Activated T-cell treated with anti-CD3 and anti-CD28 coated beads for 4 hours (primary cell): ENCODE data around the gene PRPF4.
"Not testable (repeated sequence)": the region's sequence is repeated elsewhere in the genome, so short reads cannot be mapped to it uniquely, and the experiment has no call there.

Experiments used
- DNase-seq: peaks from one replicate; pipeline ENCODE4 v3.0.0-alpha.2; 2020

The PRPF4 gene

DNA sequence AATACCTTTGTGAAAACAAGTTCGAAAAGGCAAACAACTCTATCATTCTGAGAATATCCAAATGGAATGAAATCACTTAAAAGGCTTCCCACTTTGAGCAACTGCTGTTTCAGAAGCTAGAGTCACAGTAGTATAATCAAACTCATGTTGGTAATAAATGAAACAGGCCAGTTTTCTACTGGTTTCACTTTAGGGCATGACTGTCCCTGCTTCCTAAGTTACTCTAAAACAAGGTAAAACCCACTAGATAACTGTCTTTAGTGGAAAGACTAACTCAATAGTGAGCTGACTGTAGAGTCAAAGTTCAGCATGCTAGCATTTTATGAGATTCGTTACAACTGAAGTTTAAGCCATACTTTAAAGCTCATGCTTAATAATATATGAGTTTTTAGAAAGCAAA is 6.1 kb upstream of the PRPF4 start:
- no peak for DNase-seq

DNA sequence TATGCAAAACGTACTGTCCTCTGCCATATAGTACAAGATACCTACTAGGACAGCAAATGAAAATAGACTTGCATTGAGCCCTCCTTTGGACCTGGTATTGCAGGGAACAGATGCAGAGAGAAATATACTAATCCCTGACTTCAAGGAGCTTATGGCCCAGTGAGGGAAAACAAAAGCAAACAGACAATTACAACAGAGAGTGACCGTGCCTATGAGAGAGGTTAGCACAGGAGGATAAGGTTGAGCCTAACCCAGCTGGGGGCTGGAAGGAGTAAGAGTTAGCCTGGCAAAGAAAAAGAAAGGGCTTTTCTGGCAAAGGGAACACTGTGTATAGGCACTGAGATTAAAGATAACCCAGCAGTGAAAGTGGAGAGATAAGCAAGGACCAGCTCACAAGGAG is 5.6 kb upstream of the PRPF4 start:
- no peak for DNase-seq

DNA sequence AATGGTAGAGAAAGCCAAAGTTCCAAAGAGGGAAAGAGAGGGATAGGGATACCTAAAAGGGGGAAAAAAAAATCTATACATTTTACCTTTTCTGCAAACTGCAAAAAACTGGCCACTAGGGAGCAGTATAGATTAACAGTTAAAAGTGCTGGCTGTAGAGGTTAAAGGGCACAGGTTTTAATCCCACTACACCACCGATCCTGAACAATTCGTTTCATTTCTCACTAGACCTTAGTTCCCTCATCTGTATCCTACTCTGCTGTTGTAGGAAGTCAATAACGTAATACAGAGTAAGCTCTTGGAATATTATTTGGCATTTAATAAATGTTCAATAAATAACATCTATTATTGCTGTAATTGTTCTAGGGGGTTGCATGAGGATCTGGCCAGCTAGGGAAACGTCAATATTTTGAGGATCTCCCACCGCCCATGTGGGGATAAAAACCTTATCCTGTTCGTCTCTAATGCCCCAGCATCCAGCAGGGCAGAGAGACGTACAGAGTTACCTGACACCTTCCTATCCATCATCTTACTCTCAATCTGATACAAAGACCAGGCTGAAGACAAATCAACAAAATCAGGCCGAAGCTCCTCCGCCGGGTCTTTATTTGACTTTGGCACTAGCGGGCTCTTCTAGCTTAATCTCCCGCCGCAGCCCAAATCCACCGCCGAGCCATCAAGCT is 843 bp upstream of the PRPF4 start:
- DNase-seq = peak; percentile 24

DNA sequence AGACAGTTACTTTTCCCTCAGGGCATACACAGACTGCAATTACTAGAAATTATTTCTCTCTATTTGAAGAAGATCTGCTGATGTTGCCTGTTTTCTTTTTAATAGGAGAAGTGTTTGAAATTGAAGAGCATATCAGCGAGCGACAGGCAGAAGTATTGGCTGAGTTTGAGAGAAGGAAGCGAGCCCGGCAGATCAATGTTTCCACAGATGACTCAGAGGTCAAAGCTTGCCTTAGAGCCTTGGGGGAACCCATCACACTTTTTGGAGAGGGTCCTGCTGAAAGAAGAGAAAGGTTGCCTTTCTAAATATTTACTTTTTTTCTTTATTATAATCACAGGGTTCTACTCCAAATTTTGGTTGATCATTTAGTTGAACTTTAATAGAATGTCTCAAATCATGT is 3.4 kb downstream of the PRPF4 start:
- no peak for DNase-seq

DNA sequence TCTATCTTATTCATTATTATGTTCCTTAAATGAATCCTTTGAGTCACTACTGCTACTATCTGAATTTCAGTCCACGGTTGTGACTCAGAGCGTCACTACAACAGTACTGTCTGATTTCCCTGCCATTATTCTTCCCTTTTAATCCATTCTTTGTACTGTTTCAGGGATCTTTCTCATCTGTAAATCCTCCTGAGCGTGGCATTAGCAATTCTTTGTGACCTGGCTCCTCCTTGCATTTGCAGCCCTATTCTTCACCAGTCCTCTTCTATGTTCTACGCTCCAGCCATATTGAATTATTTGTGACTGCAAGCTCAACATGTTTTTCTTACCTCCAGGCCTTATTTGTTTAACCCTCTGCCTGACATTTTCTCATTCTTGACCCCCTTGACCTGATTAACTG is 5.9 kb downstream of the PRPF4 start:
- no peak for DNase-seq

DNA sequence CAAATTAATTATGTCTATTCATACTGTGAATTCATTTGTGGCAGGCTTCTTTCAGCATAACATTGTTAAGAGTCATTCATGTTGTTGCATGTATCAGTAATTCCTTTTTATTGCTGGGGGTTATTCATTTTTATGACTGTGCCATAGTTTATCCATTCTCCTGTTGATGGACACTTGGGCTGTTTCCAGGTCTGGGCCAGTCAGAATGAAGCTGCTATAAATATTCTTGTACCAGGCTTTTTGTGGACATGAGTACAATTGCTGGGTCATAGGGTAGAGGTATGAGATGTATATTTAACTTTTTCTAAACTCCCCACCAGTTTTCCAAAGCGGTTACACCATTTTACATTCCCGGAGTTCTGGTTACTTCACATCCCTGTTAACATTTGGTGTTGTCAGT is 13.6 kb downstream of the PRPF4 start:
- DNase-seq = no peak

DNA sequence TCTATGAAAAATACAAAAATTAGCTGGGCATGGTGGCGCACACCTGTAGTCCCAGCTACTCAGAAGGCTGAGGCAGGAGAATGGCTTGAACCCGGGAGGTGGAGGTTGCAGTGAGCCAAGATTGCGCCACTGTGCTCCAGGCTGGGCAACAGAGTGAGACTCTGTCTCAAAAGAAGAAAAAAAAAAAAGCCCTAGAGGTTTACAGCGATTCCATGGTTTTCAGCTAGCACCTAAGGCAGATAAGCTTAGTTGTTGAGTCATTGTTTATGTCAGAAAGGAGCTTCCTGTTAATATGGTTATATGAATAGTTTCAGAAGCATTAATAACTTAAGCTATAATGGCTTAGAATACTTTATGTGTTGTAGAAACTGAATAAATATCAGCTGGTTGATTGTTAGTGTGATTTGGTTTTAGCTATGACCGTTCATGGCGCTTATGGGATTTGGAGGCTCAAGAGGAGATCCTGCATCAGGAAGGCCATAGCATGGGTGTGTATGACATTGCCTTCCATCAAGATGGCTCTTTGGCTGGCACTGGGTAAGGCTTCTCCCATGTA is 14.7 kb downstream of the PRPF4 start:
- no peak for DNase-seq

DNA sequence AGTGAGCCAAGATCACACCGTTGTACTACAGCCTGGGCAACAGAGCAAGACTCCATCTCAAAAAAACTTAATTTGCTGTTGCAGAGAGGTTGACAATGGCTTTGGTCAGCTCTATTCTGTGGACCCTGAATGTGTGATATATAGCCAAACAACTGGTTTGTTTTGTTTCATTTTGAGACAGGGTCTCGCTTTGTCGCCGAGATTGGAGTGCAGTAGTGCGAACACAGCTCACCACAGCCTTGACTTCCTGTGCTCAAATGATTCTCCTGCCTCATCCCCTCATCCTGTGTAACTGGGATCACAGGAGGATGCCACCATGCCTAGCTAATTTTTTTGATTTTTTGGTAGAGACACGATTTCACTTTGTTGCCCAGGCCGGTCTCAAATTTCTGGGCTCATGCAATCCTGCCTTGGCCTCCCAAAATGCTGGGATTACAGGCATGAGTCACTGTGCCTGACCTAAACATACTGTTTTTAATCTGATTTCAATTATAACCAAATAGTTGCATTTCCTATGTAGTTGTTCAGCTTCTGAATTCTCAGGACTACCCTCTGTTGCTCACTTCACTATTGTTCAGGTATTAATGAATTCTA is 17.9 kb downstream of the PRPF4 start:
- no peak for DNase-seq

DNA sequence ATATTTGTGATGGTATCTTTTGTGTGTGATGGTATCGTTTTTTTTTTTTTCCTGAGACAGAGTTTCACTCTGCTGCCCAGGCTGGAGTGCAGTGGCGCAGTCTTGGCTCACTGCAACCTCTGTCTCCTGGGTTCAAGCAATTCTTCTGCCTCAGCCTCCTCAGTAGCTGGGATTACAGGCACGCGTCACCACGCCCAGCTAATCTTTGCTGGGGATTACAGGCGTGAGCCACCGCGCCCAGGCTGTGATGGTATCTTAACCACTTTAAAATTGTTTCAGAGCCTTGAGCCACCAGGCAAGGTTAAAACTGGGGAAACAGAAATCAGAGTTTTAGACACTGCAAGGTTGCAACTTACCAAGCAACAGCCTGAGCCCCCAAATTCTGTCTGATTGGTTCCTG is 20.8 kb downstream of the PRPF4 start:
- not testable (repeated sequence) for DNase-seq

DNA sequence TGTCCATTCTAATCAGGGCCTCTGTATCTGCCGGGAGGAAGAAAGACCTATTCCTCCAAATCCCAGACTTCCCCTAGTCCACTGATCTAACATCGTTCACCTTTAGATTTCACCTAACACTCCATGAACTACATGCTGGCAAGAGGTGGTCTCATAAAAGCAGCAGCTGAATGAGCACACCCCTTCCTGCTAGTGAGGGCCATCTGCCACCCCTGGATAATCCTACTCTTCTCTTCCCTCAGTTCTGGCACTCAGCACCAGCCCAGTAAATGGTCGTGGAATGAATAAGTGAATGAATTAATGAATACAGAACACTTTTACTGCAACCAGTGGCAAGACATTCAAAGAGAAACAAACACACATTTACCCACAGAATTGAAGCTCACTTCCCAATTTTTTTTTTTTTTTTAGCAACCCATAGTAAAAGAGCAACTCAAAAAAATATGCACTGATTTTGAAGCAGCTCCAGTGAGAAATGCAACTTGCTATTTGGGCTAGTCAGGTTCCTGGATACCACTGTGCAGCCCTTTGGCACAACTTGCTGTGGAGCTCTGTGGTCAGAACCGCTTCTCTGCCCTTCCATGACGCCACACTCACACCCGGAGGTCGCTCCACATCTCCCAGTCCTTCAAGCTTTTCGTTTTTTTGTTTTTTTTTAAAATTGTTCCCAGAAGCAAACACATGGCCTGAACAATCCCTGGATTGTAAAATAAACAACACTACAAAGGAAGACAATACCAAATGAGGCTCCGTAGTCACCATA is 21.5 kb downstream of the PRPF4 start:
- DNase-seq = no peak

DNA sequence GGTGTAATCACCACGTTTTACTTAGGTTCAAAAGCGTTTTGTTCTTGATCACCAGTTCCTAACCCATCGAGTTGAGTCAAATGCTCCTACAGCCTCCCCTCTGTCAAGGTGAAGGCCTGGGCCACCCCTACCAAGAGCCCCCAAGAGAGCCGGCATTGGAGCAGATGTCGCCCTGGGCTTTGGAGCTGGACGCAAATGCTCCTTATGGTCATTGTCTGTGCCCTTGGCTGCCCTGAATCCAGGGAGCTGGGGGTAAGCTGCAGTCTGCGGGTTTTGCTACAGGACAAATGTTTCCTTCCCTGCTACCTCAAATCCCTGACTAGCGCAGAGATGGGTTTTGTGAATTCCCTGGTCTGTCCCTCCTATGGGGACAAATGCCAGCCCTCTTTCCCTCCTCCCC is 22.9 kb downstream of the PRPF4 start:
- DNase-seq = no peak

DNA sequence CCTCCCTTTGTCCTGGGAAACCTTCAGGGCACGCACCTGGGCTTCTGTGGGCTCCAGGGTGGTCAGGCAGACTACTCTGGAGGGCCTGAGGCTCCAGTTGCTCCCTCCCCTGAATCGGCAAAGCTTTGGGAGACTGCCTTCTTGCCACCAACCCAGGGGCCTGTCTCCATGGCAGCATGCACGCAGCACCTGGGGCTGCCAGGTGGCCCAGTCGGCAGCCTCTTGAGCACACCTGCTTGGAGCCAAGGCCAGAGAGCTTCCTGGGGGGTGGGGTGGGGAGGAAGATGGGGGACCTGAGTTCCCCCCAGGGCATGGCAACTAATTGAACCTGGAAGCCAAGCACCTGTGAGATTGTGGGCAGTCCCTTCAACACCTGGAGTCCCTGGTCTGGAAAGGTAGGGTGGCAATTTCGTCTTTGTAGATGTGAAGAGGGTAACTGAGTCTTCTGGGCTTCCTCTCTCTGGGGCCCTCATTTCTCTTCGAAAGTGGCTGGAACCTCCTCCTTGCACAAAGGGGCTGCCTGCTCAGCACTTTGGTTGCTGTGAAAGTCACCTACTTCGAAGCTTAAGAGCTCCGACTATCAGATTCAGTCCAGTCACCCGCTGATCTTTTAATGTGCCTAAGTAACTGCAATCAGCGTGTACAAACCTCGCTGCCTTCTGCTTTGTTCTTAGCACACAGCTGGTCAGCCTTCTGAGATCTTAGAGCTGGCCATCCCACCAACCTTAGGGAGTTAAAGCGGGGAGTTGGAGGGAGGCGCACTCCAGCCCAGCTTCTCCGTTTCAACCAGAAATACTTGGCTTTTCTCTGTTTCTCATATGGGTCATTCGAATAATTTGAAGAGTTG is 23.7 kb downstream of the PRPF4 start:
- no peak for DNase-seq

DNA sequence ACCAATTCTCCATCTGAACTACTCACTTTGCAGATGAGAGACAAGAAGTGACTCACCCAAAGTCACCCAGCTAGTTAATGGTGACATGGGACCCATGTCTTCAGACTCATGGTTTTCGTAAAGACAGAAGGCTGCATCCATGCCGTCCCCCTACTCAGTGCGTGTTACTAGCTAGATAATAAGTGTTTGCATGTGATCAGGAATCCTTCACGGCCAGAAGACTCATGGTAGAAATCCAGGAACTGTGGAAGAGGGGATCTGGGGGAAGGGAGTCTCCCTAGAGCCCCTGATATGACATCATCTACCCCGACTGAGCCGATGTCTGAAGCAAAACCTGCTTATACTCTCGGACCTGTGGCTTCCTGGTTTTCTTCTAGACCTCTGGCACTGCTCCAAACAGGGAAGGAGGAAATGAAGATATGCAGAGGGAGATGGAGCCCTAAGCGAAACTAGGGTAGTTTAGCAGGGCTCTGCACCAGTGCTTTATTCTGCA is 24.4 kb downstream of the PRPF4 start:
- no peak for DNase-seq

DNA sequence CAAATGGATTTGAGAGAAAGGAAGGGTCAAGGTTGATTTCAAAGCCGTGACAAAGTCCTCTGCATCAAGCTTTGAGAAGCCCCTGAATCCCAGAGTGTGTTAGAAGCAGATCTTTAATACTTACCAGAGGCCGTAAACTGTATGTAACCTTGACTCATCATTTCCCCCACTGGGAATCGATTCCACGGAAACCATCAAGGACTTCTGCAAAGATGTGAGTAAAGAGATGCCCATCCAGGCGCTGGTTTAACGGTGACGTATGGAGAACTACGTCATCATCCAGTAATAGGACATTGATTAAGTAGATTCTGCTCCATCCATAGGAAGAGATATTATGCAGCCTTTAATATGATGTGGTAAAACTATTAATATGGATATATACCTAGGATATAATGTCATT is 26.1 kb downstream of the PRPF4 start:
- no peak for DNase-seq

DNA sequence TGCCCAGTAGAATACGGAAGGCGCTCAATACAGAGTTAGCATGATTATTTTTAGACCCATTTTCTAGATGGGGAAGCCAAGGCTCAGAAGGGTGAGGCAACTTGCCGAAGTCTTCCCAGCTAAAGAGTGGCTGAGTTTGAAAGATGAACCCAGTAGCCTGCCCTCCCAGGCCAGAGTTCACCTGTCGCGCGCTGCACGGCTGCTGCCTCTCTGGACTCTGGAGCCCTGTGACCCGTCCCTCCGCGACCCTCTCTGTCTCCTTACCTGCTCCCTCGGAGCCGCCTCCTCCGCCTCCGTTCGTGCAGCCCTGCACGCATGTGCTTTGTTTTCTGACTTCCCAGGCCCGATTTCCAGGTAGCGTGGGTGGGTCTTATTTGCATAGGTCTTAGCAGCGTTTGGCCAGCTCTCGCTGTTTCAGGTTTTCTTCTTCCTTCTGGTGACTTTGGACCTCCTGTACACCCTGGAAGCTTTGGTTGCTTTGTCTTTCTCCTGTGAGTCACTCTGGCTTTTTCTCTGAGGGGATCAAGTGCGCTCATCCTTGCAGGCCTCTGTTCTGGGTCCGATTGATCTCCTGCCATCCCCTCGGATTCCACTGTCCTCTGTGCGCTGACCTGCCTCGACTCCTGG is 27.4 kb downstream of the PRPF4 start, which contains the start of gene RNF183:
Gene RNF183, minus strand, starts transcription at position 585 of the 627 bp plus-strand sequence. CDS start 5,192 bp downstream, outside the sequence.
- no peak for DNase-seq

DNA sequence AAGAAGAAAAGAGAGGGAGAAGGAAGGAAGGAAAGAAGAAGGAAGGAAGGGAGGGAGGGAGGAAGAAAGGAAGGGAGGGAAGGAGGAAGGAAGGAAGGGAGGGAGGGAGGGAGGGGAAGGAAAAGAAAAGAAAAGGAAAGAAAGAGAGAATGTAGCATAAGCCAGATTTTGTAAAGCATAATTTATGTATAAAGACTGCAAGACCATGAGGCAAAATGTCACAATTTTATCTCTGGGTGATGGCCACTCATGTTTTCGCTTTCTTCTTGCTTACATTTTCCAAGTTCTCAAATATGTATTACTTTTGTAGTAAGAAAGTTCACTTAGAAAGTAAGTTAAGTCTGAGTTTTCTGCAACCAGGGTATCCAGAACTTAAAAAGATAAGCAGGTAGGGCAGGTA is 31.1 kb downstream of the PRPF4 start:
- DNase-seq = no peak

DNA sequence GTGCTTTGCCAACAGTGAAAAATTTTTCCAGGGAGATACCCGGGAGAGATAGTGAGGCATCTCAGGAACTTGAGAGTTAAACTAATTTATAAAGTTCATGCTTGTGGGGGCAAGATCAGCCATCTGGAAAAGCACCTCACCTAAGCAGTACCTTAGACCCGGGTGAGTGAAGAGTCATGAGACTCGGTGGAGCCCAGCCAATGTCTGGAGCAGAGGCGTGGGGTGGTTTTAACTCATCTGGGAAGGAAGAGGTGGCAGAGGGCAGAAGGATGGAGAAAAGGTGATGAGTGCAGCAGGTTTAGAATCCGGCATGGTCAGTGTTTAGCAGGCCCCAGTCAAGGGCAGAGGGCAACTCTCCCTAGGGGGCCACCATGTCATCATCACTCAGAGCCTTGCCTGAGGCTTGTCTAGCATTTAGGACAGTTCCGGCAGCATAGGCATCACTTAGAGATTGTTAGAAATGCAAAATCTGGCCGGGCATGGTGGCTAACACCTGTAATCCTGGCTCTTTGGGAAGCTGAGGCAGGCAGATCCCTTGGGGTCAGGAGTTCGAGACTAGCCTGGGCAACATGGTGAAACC is 32.0 kb downstream of the PRPF4 start:
- no peak for DNase-seq

DNA sequence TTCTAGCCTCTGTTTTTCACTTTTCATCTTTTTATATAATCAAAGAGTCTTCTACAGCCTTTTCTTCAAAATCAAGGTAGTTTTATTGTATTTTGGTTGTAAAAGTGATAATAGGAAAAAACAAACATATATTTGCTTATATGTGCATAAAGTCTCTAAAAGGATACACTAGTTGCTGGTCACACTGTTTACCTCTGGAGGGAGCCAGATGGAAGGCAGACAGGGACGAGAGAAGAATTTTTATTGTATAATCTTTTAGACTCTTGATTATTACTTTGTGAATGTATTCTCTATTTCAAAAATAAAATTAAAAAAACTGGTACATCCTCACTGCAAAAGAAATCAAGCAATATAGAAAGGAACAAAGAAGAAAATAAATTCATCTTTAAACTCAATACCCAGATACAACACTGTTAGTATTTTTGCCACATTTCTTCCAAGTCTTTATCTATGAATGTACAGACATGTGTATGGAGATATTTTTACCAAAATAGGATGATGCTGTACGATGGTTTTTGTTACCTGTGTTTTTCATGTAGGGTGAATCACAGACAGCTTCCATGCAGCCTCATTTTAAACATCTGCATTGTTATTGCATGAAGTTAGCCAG is 33.9 kb downstream of the PRPF4 start:
- no peak for DNase-seq

DNA sequence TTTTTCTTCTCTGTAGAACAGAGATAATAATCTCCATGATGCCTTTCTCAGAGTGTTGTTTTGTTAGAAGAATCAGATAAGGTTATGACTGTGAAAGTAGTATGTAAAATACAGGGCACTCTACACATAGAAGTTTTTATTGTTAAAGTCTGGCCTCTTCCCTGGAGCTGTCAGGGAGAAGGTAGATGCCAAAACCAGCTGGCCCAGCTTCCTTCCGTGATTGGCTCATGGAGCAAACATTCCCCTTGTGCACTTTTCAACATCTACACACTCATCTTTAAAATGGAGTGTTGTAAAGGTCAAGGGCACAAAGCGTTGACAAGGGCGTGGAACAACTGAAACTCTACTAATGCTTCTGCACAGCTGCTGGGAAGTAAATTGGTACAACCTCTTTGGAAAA is 35.1 kb downstream of the PRPF4 start:
- no peak for DNase-seq

DNA sequence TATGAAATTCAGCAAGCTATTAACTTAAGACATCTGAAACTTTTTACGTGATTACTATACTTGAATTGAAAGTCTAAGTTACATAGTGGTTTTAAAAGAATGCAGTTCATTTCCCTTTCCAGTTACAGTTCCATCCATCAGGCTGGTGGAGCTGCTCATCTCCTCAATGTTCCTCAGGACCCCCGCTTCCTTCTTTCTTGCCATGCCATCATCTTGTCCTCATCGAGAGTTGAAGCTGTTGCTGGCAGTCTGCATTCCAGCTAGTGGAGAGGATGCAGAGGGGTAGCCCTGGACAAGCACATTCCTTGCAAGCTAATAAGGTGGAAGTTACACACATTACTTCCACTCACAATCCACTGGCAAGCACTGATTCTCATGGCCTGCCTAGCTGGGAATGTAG is 36.5 kb downstream of the PRPF4 start:
- DNase-seq = no peak

DNA sequence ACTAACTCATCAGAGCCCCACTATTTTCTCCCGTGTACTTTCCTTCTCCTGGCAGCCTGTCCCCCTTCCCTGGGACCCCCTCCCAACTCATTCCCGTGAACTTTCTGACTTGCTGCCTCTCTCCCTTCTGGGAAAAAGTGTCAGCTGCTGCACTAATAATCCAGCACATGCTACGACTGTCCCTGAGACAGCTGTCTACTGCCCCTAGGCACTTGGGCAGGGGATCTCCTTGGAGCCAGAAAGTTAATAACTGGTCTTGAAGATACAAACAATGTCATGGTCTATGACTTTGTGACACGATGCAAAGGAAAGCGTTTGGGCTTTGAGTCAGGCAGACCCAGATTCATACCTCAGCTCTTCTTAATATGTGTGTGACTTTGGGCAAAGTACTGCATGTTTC is 37.8 kb downstream of the PRPF4 start:
- no peak for DNase-seq
